Type B pancreatic cell (in vitro differentiated cells): ENCODE data around the gene DPM1. TPM values are rescaled to one million over a fixed set of nuclear protein-coding genes. Genes with fewer than 3 reads are reported as not detected.

Experiments used
- DNase-seq: peaks from one replicate; pipeline ENCODE4 v3.0.0; 2021; ENCODE audit warnings: mixed read lengths; ENCODE audit not compliant: unreplicated experiment; ENCODE audit errors: extremely low spot score
- H3K27ac Mint-ChIP-seq: 2 replicates; pipeline ENCODE4 v1.8.0; 2021; ENCODE audit warnings: mild to moderate bottlenecking, mixed read lengths
- H3K27me3 Mint-ChIP-seq: 2 replicates; pipeline ENCODE4 v1.8.0; 2021; ENCODE audit warnings: mixed read lengths
- H3K36me3 Mint-ChIP-seq: 2 replicates; pipeline ENCODE4 v1.8.0; 2021; ENCODE audit warnings: mixed read lengths
- H3K4me1 Mint-ChIP-seq: one replicate; pipeline ENCODE4 v1.8.0; 2021; ENCODE audit warnings: mixed read lengths; ENCODE audit not compliant: unreplicated experiment
- H3K4me3 Mint-ChIP-seq: 2 replicates; pipeline ENCODE4 v1.8.0; 2021; ENCODE audit warnings: mild to moderate bottlenecking, mixed read lengths
- H3K9me3 Mint-ChIP-seq: 2 replicates; pipeline ENCODE4 v1.8.0; 2021; ENCODE audit warnings: mixed read lengths
- total RNA-seq: library from RNA; stranded (reverse); gene quantifications from 2 replicates; pipeline ENCODE4 v1.2.1, GENCODE V29; 2021; ENCODE audit warnings: low replicate concordance
- TF ChIP-seq, protein P1 (sequence below): fragments of 200-600 bp; sonication (generic); conservative IDR thresholded peaks from 2 replicates; pipeline ENCODE4 v1.5.0; 2021; ENCODE audit warnings: antibody characterized with exemption, mild to moderate bottlenecking

Gene DPM1
- total RNA-seq, 1 donor from 2014 or later = 36.2 TPM

DNA sequence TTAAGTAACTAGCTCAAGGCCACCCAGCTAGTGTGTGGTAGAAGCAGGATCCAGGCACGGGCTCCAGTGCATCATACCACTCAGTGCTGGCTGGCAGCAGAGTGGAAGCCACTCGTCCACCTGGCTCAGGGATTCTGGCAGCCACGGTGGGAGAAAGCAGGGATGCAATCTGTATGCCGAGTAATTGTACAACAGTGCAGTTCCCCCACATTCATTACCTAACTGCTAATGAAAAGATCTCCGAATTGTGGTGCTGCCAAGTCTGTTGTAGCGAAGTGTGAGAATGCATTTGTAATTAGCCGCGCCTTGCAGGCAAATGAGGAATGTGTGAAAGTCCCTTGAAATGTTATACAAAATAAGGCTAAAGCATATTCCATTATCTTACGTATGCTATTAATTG, 35.5 kb upstream of the DPM1 start:
- H3K9me3 Mint-ChIP-seq = peaks cover 4% of the 10 kb centered on the region
- H3K36me3 Mint-ChIP-seq = no peaks in the 10 kb centered on the region
- no peak for DNase-seq
- no peaks in the 10 kb centered on the region for H3K27me3 Mint-ChIP-seq
- peaks cover 13% of the 10 kb centered on the region for H3K4me1 Mint-ChIP-seq
- TF ChIP-seq, protein P1, sequence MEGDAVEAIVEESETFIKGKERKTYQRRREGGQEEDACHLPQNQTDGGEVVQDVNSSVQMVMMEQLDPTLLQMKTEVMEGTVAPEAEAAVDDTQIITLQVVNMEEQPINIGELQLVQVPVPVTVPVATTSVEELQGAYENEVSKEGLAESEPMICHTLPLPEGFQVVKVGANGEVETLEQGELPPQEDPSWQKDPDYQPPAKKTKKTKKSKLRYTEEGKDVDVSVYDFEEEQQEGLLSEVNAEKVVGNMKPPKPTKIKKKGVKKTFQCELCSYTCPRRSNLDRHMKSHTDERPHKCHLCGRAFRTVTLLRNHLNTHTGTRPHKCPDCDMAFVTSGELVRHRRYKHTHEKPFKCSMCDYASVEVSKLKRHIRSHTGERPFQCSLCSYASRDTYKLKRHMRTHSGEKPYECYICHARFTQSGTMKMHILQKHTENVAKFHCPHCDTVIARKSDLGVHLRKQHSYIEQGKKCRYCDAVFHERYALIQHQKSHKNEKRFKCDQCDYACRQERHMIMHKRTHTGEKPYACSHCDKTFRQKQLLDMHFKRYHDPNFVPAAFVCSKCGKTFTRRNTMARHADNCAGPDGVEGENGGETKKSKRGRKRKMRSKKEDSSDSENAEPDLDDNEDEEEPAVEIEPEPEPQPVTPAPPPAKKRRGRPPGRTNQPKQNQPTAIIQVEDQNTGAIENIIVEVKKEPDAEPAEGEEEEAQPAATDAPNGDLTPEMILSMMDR = no peak
- H3K27ac Mint-ChIP-seq = no peak overlapping the region
- H3K4me3 Mint-ChIP-seq = no peak overlapping the region

DNA sequence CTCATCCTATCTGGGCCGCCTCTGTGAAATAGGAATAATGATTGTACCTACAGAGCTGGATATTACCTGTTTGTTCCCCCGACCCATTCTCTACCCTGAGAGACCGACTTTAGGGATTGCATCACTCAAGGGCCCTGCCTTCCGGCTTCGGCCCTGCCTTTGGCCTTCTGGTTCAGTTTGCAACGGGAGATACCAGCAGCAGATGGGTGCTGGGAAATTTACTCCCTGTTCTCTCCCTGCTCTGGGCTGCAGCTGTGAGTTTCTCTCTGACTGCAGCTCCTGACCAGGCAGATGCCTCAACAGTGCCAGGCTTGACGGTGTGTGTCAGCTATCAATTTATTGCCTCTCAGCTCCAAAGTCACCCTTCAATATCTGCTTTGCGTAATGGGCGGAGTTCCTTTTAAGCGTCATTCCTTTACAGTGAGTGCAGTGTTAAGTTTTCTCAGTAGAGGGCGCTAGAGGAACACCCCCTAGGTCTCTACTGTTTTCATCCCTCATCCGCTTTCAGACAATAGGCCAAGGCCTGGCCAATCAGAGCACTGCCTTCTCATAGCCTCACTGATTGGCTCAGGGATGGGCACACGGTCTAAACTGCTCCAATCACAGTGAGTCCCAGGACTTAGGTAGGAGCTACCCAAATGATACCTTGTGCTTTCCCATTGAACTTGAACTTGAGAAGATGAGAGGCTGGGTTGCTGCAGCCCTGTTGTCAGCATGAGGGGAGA, 34.6 kb upstream of the DPM1 start:
- peaks cover 4% of the 10 kb centered on the region for H3K9me3 Mint-ChIP-seq
- peaks cover 16% of the 10 kb centered on the region for H3K4me1 Mint-ChIP-seq
- H3K4me3 Mint-ChIP-seq = no peak overlapping the region
- TF ChIP-seq, protein P1 = peak; percentile 83
- H3K27ac Mint-ChIP-seq = peak overlapping the region; percentile 88
- no peak for DNase-seq
- no peaks in the 10 kb centered on the region for H3K36me3 Mint-ChIP-seq
- H3K27me3 Mint-ChIP-seq = no peaks in the 10 kb centered on the region

DNA sequence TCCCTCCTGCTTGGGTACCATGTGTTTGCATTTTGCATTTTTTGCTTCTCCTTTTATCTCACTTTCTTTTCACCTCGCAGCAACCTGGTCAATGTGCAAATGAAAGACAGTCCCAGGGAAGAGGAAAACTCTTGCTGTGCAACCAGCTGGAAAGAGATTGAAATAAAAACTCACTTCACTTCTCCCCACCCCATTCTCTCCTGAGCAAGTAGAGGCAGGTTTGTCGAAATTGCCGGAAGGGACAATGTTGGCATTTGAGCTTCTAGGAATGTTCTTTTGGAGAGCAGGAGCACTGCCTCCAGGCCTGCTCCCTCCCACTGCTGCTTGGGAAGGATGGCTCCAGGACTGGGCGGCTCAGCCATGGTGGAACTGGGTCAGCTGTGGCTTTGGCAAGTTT, 34.0 kb upstream of the DPM1 start:
- H3K4me1 Mint-ChIP-seq = peaks cover 19% of the 10 kb centered on the region
- peak overlapping the region; percentile 88 for H3K27ac Mint-ChIP-seq
- H3K36me3 Mint-ChIP-seq = no peaks in the 10 kb centered on the region
- peaks cover 4% of the 10 kb centered on the region for H3K9me3 Mint-ChIP-seq
- peaks cover 3% of the 10 kb centered on the region for H3K27me3 Mint-ChIP-seq
- TF ChIP-seq, protein P1 = no peak
- no peak for DNase-seq
- H3K4me3 Mint-ChIP-seq = no peak overlapping the region

DNA sequence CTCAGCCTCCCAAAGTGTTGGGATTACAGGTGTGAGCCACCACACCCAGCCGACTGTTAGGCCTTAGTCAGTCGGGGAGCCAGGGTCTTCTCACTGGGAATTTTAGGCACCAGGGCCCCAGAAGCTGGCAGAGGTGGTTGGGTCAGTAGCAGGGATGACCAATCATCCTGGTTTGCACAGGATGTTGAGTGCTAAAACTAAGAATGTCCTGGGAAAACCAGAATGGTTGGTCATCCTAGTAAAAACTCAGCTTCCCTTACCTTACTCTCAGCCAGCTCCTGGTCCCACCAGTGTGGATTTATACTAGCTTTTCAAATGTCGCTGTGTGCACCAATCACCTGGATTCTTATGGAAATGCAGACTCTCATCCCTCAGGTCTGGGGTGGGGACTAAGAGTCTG, 32.7 kb upstream of the DPM1 start:
- Mint-ChIP-seq H3K27me3 (peaks cover 3% of the 10 kb centered on the region), H3K27ac (no peak overlapping the region), H3K4me3 (no peak overlapping the region), H3K9me3 (peaks cover 4% of the 10 kb centered on the region), H3K36me3 (no peaks in the 10 kb centered on the region), H3K4me1 (peaks cover 17% of the 10 kb centered on the region)
- no peak for DNase-seq
- TF ChIP-seq, protein P1 = no peak

DNA sequence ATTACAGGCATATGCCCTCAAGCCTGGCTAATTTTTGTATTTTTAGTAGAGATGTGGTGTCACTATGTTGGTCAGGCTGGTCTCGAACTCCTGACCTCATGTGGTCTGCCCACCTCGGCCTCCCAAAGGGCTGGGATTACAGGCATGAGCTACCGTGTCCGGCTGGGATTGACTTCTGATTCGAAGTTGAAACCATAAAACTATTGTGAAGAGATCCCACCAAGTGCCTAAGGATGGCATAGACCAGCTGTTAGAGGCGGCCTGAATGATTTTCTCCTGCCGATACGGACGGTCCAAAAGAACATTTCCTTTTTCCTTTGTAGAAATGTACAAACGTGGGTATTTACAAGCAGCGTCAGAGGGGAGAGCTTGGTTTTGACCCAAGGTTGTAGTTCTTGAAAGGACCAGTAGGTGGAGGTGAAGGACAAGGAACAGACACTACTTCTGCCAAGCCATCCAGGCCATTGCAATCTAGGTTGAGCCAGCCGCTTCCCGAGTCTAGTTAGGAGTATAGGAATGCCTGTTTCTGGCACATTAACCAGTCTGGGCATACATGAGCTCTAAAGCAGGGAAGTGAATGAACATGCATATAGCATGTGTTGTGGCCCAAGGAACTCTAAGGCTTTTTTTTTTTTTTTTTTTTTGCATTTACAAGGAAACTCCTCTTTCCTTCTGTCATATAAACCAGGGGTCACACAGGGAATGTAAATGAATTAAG, 29.3 kb upstream of the DPM1 start:
- H3K27ac Mint-ChIP-seq = peak overlapping the region; percentile 1
- H3K9me3 Mint-ChIP-seq = no peaks in the 10 kb centered on the region
- H3K36me3 Mint-ChIP-seq = no peaks in the 10 kb centered on the region
- TF ChIP-seq, protein P1 = peak; percentile 91
- H3K4me3 Mint-ChIP-seq = no peak overlapping the region
- H3K4me1 Mint-ChIP-seq = peaks cover 12% of the 10 kb centered on the region
- no peak for DNase-seq
- H3K27me3 Mint-ChIP-seq = peaks cover 3% of the 10 kb centered on the region
